Measurements from ENCODE around the gene BEX3. TPM values are rescaled to one million over a fixed set of nuclear protein-coding genes. Genes with fewer than 3 reads are reported as not detected.
A peak's percentile ranks its signal among the peaks of the same experiment; 100 is the strongest.
"Not testable (repeated sequence)": the region's sequence is repeated elsewhere in the genome, so short reads cannot be mapped to it uniquely, and the experiment has no call there.

BEX3 gene
- total and polyA plus RNA-seq, 7 donors, result 39.1 to 150 (median 125) TPM

DNA sequence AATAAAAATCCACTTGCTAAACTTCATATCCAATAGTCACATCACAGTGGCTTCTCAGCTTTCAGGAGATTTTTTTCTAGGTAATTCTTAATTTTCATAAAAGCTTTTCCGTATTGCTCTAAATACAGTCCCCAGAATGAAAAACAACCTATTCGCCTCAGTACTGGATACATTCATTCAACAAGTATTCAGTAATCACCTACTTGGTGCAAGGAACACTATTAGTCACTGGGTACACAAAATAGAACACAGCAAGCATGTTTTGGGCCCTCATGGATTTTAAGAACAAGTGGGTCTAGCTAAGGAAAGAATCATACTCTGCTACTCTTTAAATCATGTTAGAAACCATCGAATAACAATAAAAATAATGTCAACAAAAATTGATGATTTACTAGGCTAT is 2.8 kb upstream of the BEX3 start:
- WGBS, 2 donors, result 71 to 81% methylated on average over 3 of the region's 3 CpGs
- intact Hi-C loops (cut with DNase I), result no loop called here
- Histone ChIP-seq H3K4me1 (no peaks in the 10 kb centered on the region), H3K4me3 (no peak overlapping the region), H3K36me3 (no peaks in the 10 kb centered on the region), H3K27me3 (peaks cover 0 to 3% (median 0%) of the 10 kb centered on the region in 3 donors), H3K27ac (no peak overlapping the region), H3K9me3 (no peaks in the 10 kb centered on the region)
- no peak for TF ChIP-seq POLR2AphosphoS5 (IDR thresholded peaks at IDR 0.05)
- no peak for TF ChIP-seq EP300 (IDR thresholded peaks at IDR 0.05)
- no peak for TF ChIP-seq POLR2A (IDR thresholded peaks at IDR 0.05)
- TF ChIP-seq, protein P1, sequence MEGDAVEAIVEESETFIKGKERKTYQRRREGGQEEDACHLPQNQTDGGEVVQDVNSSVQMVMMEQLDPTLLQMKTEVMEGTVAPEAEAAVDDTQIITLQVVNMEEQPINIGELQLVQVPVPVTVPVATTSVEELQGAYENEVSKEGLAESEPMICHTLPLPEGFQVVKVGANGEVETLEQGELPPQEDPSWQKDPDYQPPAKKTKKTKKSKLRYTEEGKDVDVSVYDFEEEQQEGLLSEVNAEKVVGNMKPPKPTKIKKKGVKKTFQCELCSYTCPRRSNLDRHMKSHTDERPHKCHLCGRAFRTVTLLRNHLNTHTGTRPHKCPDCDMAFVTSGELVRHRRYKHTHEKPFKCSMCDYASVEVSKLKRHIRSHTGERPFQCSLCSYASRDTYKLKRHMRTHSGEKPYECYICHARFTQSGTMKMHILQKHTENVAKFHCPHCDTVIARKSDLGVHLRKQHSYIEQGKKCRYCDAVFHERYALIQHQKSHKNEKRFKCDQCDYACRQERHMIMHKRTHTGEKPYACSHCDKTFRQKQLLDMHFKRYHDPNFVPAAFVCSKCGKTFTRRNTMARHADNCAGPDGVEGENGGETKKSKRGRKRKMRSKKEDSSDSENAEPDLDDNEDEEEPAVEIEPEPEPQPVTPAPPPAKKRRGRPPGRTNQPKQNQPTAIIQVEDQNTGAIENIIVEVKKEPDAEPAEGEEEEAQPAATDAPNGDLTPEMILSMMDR (IDR thresholded peaks at IDR 0.05), result no peak
- DNase-seq, result no peak

DNA sequence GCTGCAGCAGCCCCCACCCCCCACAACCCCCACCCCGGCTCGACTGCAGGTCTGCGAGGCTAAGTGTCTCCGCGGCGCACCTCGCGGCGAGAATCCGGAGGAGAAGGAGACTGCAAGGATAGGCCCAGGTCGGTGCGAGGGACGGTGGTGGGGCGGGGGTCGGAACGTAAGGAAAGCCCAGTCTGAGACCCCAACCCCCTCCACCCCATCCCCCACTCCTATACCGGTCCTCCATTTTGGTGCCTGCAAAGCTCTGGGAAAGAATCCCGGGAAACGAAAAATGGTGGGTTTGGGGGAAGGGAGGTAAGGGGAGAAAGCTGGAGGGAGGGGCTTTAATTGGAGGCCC is 614 bp downstream of the BEX3 start:
- TF ChIP-seq POLR2AphosphoS5 (IDR thresholded peaks at IDR 0.05), result no peak
- TF ChIP-seq, protein P1 (IDR thresholded peaks at IDR 0.05), result no peak
- no peak for TF ChIP-seq POLR2A (IDR thresholded peaks at IDR 0.05)
- no peak for TF ChIP-seq EP300 (IDR thresholded peaks at IDR 0.05)
- peaks cover 0 to 3% (median 0%) of the 10 kb centered on the region in 3 donors for H3K27me3 ChIP-seq
- H3K4me3 ChIP-seq, result peak overlapping the region; percentile 70 to 76 (median 72)
- no peaks in the 10 kb centered on the region for H3K36me3 ChIP-seq
- H3K9me3 ChIP-seq, result no peaks in the 10 kb centered on the region
- WGBS, 2 donors, result 1% methylated on average over 16 to 18 of the region's 19 CpGs
- intact Hi-C loops (cut with DNase I), result no loop called here
- H3K27ac ChIP-seq, result peak overlapping the region; percentile 82 to 87 (median 84)
- DNase-seq, result no peak
- H3K4me1 ChIP-seq, result no peaks in the 10 kb centered on the region

DNA sequence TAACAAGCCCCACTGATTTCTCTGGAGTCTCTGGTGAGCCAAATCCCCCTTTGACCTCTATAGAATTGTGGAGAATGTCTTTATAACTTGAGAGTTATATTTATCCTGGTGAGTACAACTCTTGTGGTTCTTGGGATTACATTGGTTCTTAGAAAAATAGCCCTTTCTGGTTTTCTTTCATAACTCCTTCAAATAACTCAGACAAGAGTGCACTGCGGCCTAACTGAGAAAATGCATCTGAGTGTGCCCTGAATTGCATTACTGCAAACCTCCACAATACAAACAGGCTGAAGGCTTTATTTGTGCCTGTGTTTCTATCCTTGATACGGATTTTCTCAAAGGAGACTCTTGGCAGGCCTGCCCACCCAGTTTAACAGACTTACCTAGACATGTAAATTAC is 2.7 kb downstream of the BEX3 start:
- Histone ChIP-seq H3K36me3 (no peaks in the 10 kb centered on the region), H3K4me3 (no peak overlapping the region)
- WGBS, 2 donors, result 83 to 87% methylated on average over 2 of the region's 2 CpGs

DNA sequence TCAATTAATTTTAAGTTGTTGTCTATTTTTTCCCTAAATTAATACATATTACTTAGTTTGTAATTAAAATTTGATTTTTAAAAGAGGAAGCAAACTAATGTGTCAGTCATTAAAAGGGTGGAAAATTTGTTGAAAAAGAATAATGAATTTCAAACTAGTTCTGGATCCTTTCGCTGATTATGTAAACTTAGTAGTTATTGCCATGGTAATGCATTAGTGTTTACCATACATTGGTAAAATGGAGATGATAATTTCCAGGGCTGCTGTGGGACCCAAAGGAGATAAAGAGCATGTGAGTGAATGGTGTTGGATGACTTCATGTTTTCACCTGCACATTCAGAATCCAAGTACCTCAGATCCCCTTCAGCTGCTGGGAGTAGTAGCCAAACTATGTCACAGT is 6.5 kb downstream of the BEX3 start:
- no peak overlapping the region for H3K27ac ChIP-seq
- no peak for DNase-seq
- no peaks in the 10 kb centered on the region for H3K9me3 ChIP-seq
- intact Hi-C loops (cut with DNase I), result no loop called here
- H3K27me3 ChIP-seq, result no peaks in the 10 kb centered on the region
- TF ChIP-seq POLR2AphosphoS5 (IDR thresholded peaks at IDR 0.05) (no peak), EP300 (IDR thresholded peaks at IDR 0.05) (no peak), POLR2A (IDR thresholded peaks at IDR 0.05) (no peak)
- TF ChIP-seq, protein P1 (IDR thresholded peaks at IDR 0.05), result no peak
- no peaks in the 10 kb centered on the region for H3K36me3 ChIP-seq
- no peaks in the 10 kb centered on the region for H3K4me1 ChIP-seq
- no peak overlapping the region for H3K4me3 ChIP-seq
- 76 to 88% methylated on average over 1 of the region's 1 CpG for WGBS, 2 donors

More for the DNA sequence above, 2.7 kb downstream of the BEX3 start:
- intact Hi-C loops (cut with DNase I), result no loop called here
- DNase-seq, result no peak
- no peaks in the 10 kb centered on the region for H3K9me3 ChIP-seq
- TF ChIP-seq EP300 (IDR thresholded peaks at IDR 0.05), result no peak
- TF ChIP-seq, protein P1 (IDR thresholded peaks at IDR 0.05), result no peak
- H3K4me1 ChIP-seq, result no peaks in the 10 kb centered on the region
- no peak overlapping the region for H3K27ac ChIP-seq
- peaks cover 0 to 3% (median 0%) of the 10 kb centered on the region in 3 donors for H3K27me3 ChIP-seq

DNA sequence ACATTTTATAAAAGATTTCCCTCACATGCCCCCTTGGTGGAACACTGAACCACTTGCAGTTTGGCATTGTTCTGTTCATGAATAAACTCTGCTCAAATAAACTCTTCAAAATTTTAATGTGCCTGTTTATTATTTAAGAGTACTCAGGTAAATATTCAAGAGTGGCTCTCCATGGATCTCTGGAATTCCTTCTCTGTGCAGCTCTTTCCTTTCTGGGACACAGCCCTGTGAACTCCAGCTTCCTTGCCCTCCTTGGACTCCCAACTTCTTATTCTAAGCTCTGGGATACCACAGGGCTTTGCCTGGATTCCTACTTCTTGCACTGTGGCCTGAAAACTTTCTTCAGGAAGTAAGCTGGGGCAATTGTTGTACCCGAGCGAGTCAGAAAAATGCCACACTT is 8.3 kb downstream of the BEX3 start:
- DNase-seq, result no peak
- Histone ChIP-seq H3K36me3 (no peaks in the 10 kb centered on the region), H3K27me3 (no peaks in the 10 kb centered on the region), H3K27ac (no peak overlapping the region), H3K9me3 (no peaks in the 10 kb centered on the region), H3K4me3 (no peak overlapping the region), H3K4me1 (no peaks in the 10 kb centered on the region)
- intact Hi-C loops (cut with DNase I), result no loop called here
- 82 to 83% methylated on average over 2 of the region's 2 CpGs for WGBS, 2 donors
- TF ChIP-seq, protein P1 (IDR thresholded peaks at IDR 0.05), result no peak
- TF ChIP-seq POLR2AphosphoS5 (IDR thresholded peaks at IDR 0.05), result no peak
- TF ChIP-seq POLR2A (IDR thresholded peaks at IDR 0.05), result no peak
- no peak for TF ChIP-seq EP300 (IDR thresholded peaks at IDR 0.05)

DNA sequence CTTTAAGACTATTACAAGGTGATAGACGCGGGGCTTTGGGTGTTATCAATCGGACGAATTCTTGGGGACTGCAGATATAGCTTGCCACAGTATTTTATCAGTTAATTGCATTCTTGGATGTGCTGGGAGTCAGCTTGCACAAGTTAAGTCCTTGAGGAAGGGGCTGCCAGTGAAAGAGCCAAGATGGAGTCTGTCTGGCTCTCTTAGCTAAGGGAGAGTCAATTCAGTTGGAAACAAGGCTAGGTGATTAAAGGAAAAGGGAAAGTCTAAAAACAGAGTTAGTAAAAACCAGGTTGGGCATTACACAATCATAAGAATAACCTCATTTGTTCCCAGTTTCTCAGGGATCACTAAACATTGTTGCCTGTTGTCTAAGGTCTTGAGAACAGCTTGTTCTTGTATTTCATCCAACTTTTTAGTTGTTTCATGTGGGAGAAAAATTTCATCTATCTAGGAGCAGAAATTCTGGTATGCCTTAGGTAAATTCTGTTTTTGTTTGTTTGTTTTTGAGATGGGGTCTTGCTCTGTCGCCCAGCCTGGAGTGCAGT is 9.0 kb downstream of the BEX3 start:
- H3K4me3 ChIP-seq; H3K27ac ChIP-seq; H3K36me3 ChIP-seq; H3K9me3 ChIP-seq; H3K27me3 ChIP-seq; intact Hi-C loops (cut with DNase I); DNase-seq; H3K4me1 ChIP-seq: not testable (repeated sequence)
- WGBS, 2 donors, result 86 to 92% methylated on average over 5 of the region's 5 CpGs

Measured in sigmoid colon (tissue), 7 donors.